ENCODE results near the gene BCAT1. TPM values are rescaled to one million over a fixed set of nuclear protein-coding genes. Genes with fewer than 3 reads are reported as not detected.

BCAT1 gene
- total and polyA plus RNA-seq, 2 experiments from 2014 or later, result 53.6 to 181 TPM

DNA sequence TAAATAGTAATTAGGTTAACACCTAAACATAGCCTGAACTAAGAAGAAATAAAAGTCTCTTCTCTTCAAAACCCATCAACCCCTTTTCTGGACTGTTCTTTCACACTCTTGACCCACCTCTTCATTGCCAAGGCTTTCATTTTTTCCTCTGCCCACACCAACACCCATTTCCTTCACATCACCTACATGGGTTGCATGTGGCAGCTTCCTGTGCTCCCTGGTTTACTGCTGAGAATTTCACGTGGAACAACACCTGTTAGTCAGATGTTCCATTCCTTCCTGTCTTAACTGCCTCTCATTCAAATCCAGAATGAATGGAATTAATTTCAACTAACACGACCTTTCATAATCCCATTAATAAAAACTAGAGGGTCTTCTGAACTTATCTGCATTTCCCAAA lies 157.3 kb downstream of the BCAT1 start (continued):
- TF ChIP-seq, protein P1, sequence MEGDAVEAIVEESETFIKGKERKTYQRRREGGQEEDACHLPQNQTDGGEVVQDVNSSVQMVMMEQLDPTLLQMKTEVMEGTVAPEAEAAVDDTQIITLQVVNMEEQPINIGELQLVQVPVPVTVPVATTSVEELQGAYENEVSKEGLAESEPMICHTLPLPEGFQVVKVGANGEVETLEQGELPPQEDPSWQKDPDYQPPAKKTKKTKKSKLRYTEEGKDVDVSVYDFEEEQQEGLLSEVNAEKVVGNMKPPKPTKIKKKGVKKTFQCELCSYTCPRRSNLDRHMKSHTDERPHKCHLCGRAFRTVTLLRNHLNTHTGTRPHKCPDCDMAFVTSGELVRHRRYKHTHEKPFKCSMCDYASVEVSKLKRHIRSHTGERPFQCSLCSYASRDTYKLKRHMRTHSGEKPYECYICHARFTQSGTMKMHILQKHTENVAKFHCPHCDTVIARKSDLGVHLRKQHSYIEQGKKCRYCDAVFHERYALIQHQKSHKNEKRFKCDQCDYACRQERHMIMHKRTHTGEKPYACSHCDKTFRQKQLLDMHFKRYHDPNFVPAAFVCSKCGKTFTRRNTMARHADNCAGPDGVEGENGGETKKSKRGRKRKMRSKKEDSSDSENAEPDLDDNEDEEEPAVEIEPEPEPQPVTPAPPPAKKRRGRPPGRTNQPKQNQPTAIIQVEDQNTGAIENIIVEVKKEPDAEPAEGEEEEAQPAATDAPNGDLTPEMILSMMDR (conservative IDR thresholded peaks at IDR 0.05; ENCODE audit: low read depth in 2 of 2), result no peak
- TF ChIP-seq STAT1 (IDR thresholded peaks at IDR 0.05; ENCODE audit: unreplicated experiment) (no peak), POLR2AphosphoS5 (IDR thresholded peaks at IDR 0.05; ENCODE audit: low read depth) (no peak), EZH2 (IDR thresholded peaks at IDR 0.05; ENCODE audit: low read depth, unreplicated experiment) (no peak)

DNA sequence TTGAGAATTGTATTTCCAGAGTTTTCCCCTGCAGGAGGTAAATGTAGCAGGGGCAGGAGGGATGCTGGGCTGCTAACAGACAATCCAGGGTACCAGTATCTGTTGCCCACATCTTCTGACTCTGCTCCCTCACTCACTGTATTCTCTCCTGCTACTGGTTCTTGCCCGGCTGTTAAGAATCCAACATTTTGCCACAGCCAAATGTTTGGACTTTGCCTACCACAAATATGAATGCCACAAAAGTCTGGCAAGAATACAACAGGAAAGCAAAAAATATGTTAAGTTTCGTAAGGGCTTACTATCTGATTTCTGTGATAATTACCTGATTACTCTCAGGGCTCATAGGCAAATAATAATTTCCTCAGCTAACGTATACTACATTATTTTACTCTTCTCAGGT lies 160.0 kb downstream of the BCAT1 start:
- H3K36me3 Mint-ChIP-seq (ENCODE audit: low read depth), result no peaks in the 10 kb centered on the region
- no peaks in the 10 kb centered on the region for H3K4me1 Mint-ChIP-seq
- H3K4me1 ChIP-seq (ENCODE audit: insufficient read depth), result no peaks in the 10 kb centered on the region
- no peak overlapping the region for H2AFZ ChIP-seq
- H3K9me3 Mint-ChIP-seq, result no peaks in the 10 kb centered on the region
- H3F3A ChIP-seq (replicated peaks; ENCODE audit: low read depth), result no peaks in the 10 kb centered on the region
- no peak overlapping the region for H3K27ac Mint-ChIP-seq
- ATAC-seq (no peak), DNase-seq (ENCODE audit: low spot score) (no peak)
- no peak overlapping the region for H3K4me3 ChIP-seq
- H3K27me3 ChIP-seq (ENCODE audit: insufficient read depth), result no peaks in the 10 kb centered on the region
- no peak overlapping the region for H3K4me3 Mint-ChIP-seq
- no peak overlapping the region for H3K27ac ChIP-seq (ENCODE audit: low read depth)
- H3K27me3 Mint-ChIP-seq (ENCODE audit: insufficient read depth, low read depth, poor library complexity), result peaks cover 2% of the 10 kb centered on the region
- no peaks in the 10 kb centered on the region for H3K36me3 ChIP-seq (ENCODE audit: insufficient read depth)
- H4K20me1 ChIP-seq (replicated peaks; ENCODE audit: insufficient read depth), result no peaks in the 10 kb centered on the region
- no peaks in the 10 kb centered on the region for H3K9me2 ChIP-seq (ENCODE audit: insufficient read depth)
- H3K79me2 ChIP-seq (replicated peaks; ENCODE audit: insufficient read depth), result no peaks in the 10 kb centered on the region
- H3K4me2 ChIP-seq, result no peak overlapping the region
- TF ChIP-seq JUNB (IDR thresholded peaks at IDR 0.05; ENCODE audit: unreplicated experiment) (no peak), ZNF114 (CRISPR knock-in tag; IDR thresholded peaks at IDR 0.05) (no peak), CREB1 (CRISPR knock-in tag; IDR thresholded peaks at IDR 0.05; ENCODE audit: low read depth) (no peak), NANOG (IDR thresholded peaks at IDR 0.05; ENCODE audit: borderline replicate concordance) (no peak), POLR2AphosphoS5 (IDR thresholded peaks at IDR 0.05; ENCODE audit: low read depth) (no peak), EZH2 (IDR thresholded peaks at IDR 0.05; ENCODE audit: low read depth, unreplicated experiment) (no peak), EZH2phosphoT487 (IDR thresholded peaks at IDR 0.05; ENCODE audit: unreplicated experiment) (no peak), ZNF331 (CRISPR knock-in tag; IDR thresholded peaks at IDR 0.05; ENCODE audit: low read depth) (no peak), STAT1 (IDR thresholded peaks at IDR 0.05; ENCODE audit: unreplicated experiment) (no peak)
- TF ChIP-seq, protein P2, sequence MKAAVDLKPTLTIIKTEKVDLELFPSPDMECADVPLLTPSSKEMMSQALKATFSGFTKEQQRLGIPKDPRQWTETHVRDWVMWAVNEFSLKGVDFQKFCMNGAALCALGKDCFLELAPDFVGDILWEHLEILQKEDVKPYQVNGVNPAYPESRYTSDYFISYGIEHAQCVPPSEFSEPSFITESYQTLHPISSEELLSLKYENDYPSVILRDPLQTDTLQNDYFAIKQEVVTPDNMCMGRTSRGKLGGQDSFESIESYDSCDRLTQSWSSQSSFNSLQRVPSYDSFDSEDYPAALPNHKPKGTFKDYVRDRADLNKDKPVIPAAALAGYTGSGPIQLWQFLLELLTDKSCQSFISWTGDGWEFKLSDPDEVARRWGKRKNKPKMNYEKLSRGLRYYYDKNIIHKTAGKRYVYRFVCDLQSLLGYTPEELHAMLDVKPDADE (IDR thresholded peaks at IDR 0.05), result no peak
- TF ChIP-seq, protein P1 (conservative IDR thresholded peaks at IDR 0.05; ENCODE audit: low read depth in 2 of 2), result no peak
- TF ChIP-seq, protein P3, sequence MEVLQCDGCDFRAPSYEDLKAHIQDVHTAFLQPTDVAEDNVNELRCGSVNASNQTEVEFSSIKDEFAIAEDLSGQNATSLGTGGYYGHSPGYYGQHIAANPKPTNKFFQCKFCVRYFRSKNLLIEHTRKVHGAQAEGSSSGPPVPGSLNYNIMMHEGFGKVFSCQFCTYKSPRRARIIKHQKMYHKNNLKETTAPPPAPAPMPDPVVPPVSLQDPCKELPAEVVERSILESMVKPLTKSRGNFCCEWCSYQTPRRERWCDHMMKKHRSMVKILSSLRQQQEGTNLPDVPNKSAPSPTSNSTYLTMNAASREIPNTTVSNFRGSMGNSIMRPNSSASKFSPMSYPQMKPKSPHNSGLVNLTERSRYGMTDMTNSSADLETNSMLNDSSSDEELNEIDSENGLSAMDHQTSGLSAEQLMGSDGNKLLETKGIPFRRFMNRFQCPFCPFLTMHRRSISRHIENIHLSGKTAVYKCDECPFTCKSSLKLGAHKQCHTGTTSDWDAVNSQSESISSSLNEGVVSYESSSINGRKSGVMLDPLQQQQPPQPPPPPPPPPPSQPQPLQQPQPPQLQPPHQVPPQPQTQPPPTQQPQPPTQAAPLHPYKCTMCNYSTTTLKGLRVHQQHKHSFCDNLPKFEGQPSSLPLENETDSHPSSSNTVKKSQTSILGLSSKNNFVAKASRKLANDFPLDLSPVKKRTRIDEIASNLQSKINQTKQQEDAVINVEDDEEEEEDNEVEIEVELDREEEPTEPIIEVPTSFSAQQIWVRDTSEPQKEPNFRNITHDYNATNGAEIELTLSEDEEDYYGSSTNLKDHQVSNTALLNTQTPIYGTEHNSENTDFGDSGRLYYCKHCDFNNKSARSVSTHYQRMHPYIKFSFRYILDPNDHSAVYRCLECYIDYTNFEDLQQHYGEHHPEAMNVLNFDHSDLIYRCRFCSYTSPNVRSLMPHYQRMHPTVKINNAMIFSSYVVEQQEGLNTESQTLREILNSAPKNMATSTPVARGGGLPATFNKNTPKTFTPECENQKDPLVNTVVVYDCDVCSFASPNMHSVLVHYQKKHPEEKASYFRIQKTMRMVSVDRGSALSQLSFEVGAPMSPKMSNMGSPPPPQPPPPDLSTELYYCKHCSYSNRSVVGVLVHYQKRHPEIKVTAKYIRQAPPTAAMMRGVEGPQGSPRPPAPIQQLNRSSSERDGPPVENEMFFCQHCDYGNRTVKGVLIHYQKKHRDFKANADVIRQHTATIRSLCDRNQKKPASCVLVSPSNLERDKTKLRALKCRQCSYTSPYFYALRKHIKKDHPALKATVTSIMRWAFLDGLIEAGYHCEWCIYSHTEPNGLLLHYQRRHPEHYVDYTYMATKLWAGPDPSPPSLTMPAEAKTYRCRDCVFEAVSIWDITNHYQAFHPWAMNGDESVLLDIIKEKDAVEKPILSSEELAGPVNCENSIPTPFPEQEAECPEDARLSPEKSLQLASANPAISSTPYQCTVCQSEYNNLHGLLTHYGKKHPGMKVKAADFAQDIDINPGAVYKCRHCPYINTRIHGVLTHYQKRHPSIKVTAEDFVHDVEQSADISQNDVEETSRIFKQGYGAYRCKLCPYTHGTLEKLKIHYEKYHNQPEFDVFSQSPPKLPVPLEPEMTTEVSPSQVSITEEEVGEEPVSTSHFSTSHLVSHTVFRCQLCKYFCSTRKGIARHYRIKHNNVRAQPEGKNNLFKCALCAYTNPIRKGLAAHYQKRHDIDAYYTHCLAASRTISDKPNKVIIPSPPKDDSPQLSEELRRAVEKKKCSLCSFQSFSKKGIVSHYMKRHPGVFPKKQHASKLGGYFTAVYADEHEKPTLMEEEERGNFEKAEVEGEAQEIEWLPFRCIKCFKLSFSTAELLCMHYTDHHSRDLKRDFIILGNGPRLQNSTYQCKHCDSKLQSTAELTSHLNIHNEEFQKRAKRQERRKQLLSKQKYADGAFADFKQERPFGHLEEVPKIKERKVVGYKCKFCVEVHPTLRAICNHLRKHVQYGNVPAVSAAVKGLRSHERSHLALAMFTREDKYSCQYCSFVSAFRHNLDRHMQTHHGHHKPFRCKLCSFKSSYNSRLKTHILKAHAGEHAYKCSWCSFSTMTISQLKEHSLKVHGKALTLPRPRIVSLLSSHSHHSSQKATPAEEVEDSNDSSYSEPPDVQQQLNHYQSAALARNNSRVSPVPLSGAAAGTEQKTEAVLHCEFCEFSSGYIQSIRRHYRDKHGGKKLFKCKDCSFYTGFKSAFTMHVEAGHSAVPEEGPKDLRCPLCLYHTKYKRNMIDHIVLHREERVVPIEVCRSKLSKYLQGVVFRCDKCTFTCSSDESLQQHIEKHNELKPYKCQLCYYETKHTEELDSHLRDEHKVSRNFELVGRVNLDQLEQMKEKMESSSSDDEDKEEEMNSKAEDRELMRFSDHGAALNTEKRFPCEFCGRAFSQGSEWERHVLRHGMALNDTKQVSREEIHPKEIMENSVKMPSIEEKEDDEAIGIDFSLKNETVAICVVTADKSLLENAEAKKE (CRISPR knock-in tag; IDR thresholded peaks at IDR 0.05), result no peak
